HCT116 (cell line): ENCODE results near the gene CRB1. TPM values are rescaled to one million over a fixed set of nuclear protein-coding genes. Genes with fewer than 3 reads are reported as not detected.

Experiments
- ATAC-seq: fragments of 200-7000 bp; cut with Tn5 transposase; 2 replicates; pipeline ENCODE4 v1.9.1; 2020; ENCODE audit warnings: mild to moderate bottlenecking, moderate library complexity
- BruUV-seq: library from RNA; stranded (reverse); fragments of 400-500 nt; replicated peaks from 2 replicates; lab custom pipeline; 2021; lab: Mats Ljungman, UMichigan
- CTCF ChIA-PET: fragments of 300-600 bp; sonication (Branson Sonifier 250); formaldehyde crosslinking; loops from one replicate; lab custom pipeline; 2021; ENCODE audit warnings: antibody characterized with exemption; lab: Charles Lee
- POLR2A ChIA-PET: fragments of 300-600, 350-600 bp; sonication (Branson Sonifier 250); formaldehyde crosslinking; loops from one replicate; lab custom pipeline; 2021; ENCODE audit warnings: antibody characterized with exemption; lab: Charles Lee
- RAD21 ChIA-PET, 2 experiments: fragments of 300-600 bp; sonication (Branson Sonifier 250); formaldehyde crosslinking; loops; one replicate each; lab custom pipeline; 2023; ENCODE audit warnings: low total read pairs in 2 of 2; ENCODE audit not compliant: uncharacterized antibody in 2 of 2, unreplicated experiment in 2 of 2, low non-redundant PET in 1 of 2; lab: Charles Lee
- DNase-seq: peaks from one replicate; pipeline ENCODE4 v3.0.0-alpha.2; 2010; ENCODE audit warnings: low read depth, low spot score
- H2AFZ ChIP-seq: fragments of 200-600 bp; shearing (Covaris generic), sonication (generic); 2 replicates; pipeline ENCODE4 v1.6.1; 2017; ENCODE audit warnings: low read depth, mixed run types, mixed read lengths, antibody characterized with exemption, low read length; ENCODE audit not compliant: poor library complexity, severe bottlenecking
- H3K27ac ChIP-seq: 2 replicates; pipeline ENCODE4 v1.5.1; 2012; ENCODE audit warnings: low read depth, low read length
- H3K27me3 ChIP-seq: fragments of 200-600 bp; sonication (generic); 2 replicates; pipeline ENCODE4 v1.6.1; 2016; ENCODE audit warnings: mixed run types, low read length, mixed read lengths; ENCODE audit not compliant: insufficient read depth
- H3K36me3 ChIP-seq, 2 experiments: fragments of 200-500 bp in 1 of 2; fragments of 200-600 bp in 1 of 2; sonication (Bioruptor generic) in 1 of 2; sonication (generic) in 1 of 2; 2 replicates each; pipeline versions ENCODE4 v1.5.1 to v1.6.1; 2014 to 2016; ENCODE audit warnings: low read length in 2 of 2, inconsistent platforms in 1 of 2, mixed read lengths in 1 of 2, mixed run types in 1 of 2; ENCODE audit not compliant: insufficient read depth in 2 of 2, control insufficient read depth in 1 of 2
- H3K4me1 ChIP-seq, 2 experiments: fragments of 200-600 bp in 1 of 2; sonication (generic) in 1 of 2; 2 replicates each; pipeline versions ENCODE4 v1.5.1 to v1.6.1; 2012 to 2017; ENCODE audit warnings: low read length in 2 of 2, inconsistent platforms in 1 of 2, mild to moderate bottlenecking in 1 of 2, mixed read lengths in 1 of 2, mixed run types in 1 of 2, moderate library complexity in 1 of 2; ENCODE audit not compliant: insufficient read depth in 2 of 2, control insufficient read depth in 1 of 2
- H3K4me2 ChIP-seq: fragments of 200-600 bp; sonication (generic); 2 replicates; pipeline ENCODE4 v1.6.1; 2017; ENCODE audit warnings: mixed run types, low read length, mixed read lengths
- H3K4me3 ChIP-seq, 2 experiments: fragments of 200-600 bp in 1 of 2; sonication (generic) in 1 of 2; replicated peaks in 1 of 2; 2 replicates each; pipeline ENCODE4 v1.5.1; 2011 to 2016; ENCODE audit warnings: low read length in 2 of 2, control low read depth in 1 of 2, low read depth in 1 of 2, mild to moderate bottlenecking in 1 of 2, mixed read lengths in 1 of 2, mixed run types in 1 of 2
- H3K79me2 ChIP-seq: fragments of 200-600 bp; sonication (generic); 2 replicates; pipeline ENCODE4 v1.6.1; 2017; ENCODE audit warnings: mild to moderate bottlenecking, mixed run types, low read length, moderate library complexity, mixed read lengths; ENCODE audit not compliant: insufficient read depth
- H3K9ac ChIP-seq: fragments of 200-600 bp; sonication (generic); 2 replicates; pipeline ENCODE4 v1.6.1; 2016; ENCODE audit warnings: low read length, mixed read lengths
- H3K9me2 ChIP-seq: fragments of 200-600 bp; sonication (generic), shearing (Covaris generic); 2 replicates; pipeline ENCODE4 v1.6.1; 2017; ENCODE audit warnings: mixed run types, mild to moderate bottlenecking, moderate library complexity; ENCODE audit not compliant: insufficient read depth
- H3K9me3 ChIP-seq, 2 experiments: fragments of 200-500 bp in 1 of 2; fragments of 200-600 bp in 1 of 2; sonication (Bioruptor generic) in 1 of 2; sonication (generic) in 1 of 2; 2 replicates each; pipeline ENCODE4 v1.6.1; 2014 to 2017; ENCODE audit warnings: low read length in 2 of 2, mixed read lengths in 2 of 2, inconsistent platforms in 1 of 2, low read depth in 1 of 2, mild to moderate bottlenecking in 1 of 2, mixed run types in 1 of 2, moderate library complexity in 1 of 2; ENCODE audit not compliant: control insufficient read depth in 1 of 2, insufficient read depth in 1 of 2
- H4K20me1 ChIP-seq: fragments of 200-600 bp; sonication (generic), shearing (Covaris generic); 2 replicates; pipeline ENCODE4 v1.6.1; 2017; ENCODE audit warnings: mixed run types, mild to moderate bottlenecking, moderate library complexity; ENCODE audit not compliant: insufficient read depth
- CBX3 ChIP-seq: IDR thresholded peaks from 2 replicates; pipeline ENCODE4 v1.6.1; 2012; ENCODE audit warnings: low read depth
- CEBPB ChIP-seq: IDR thresholded peaks from 2 replicates; pipeline ENCODE4 v1.6.1; 2012; ENCODE audit warnings: low read depth
- CTCF ChIP-seq, 3 experiments: fragments of 200-600 bp in 1 of 3; sonication (generic) in 1 of 3; IDR thresholded peaks in 2 of 3; conservative IDR thresholded peaks in 1 of 3; 2 replicates each; pipeline ENCODE4 v1.5.1; 2012 to 2017; ENCODE audit warnings: low read depth in 2 of 3, low read length in 2 of 3, antibody characterized with exemption in 1 of 3, borderline replicate concordance in 1 of 3, control low read depth in 1 of 3, mild to moderate bottlenecking in 1 of 3, mixed read lengths in 1 of 3, mixed run types in 1 of 3, moderate library complexity in 1 of 3; ENCODE audit not compliant: insufficient read depth in 1 of 3
- ELF1 ChIP-seq: IDR thresholded peaks from 2 replicates; pipeline ENCODE4 v1.6.1; 2012; ENCODE audit warnings: low read depth, borderline replicate concordance
- EZH2 ChIP-seq: fragments of 200-600 bp; sonication (generic); IDR thresholded peaks from 2 replicates; pipeline ENCODE4 v1.6.1; 2017; ENCODE audit warnings: antibody characterized with exemption, mixed run types
- JUND ChIP-seq: IDR thresholded peaks from 2 replicates; pipeline ENCODE4 v1.6.1; 2012
- POLR2AphosphoS5 ChIP-seq: IDR thresholded peaks from 2 replicates; pipeline ENCODE4 v1.6.1; 2011; ENCODE audit warnings: mild to moderate bottlenecking, low read depth, low read length, moderate library complexity
- RAD21 ChIP-seq: IDR thresholded peaks from 2 replicates; pipeline ENCODE4 v1.6.1; 2012; ENCODE audit warnings: low read depth, mild to moderate bottlenecking
- SIN3A ChIP-seq: IDR thresholded peaks from 2 replicates; pipeline ENCODE4 v1.6.1; 2012; ENCODE audit warnings: low read depth
- SRF ChIP-seq: IDR thresholded peaks from 2 replicates; pipeline ENCODE4 v1.6.1; 2012; ENCODE audit warnings: low read depth
- ZBTB33 ChIP-seq: IDR thresholded peaks from 2 replicates; pipeline ENCODE4 v1.6.1; 2011; ENCODE audit warnings: mild to moderate bottlenecking, low read length, moderate library complexity; ENCODE audit not compliant: insufficient replicate concordance; ENCODE audit errors: extremely low read depth
- ZFX ChIP-seq: fragments of 450-650 bp; IDR thresholded peaks from 2 replicates; pipeline ENCODE4 v1.6.1; 2017
- intact Hi-C: fragments of 100-400 bp; cut with micrococcal nuclease; formaldehyde crosslinking; loops from 2 replicates; pipeline ENCODE4 v1.10.0; 2022
- total RNA-seq: library from RNA; stranded (reverse); gene quantifications from one replicate; pipeline ENCODE4 v1.2.1, GENCODE V29; 2021; ENCODE audit not compliant: unreplicated experiment
- TF ChIP-seq, protein P1 (sequence below): IDR thresholded peaks from 2 replicates; pipeline ENCODE4 v1.6.1; 2012; ENCODE audit warnings: low read depth

The CRB1 gene
- total RNA-seq, 1 experiment from 2014 or later, result 0.07 TPM

- H3K4me3 ChIP-seq, result no peak overlapping the region
- no peak overlapping the region for H2AFZ ChIP-seq
- no peak overlapping the region for H3K4me2 ChIP-seq
- DNase-seq, result no peak
- no peaks in the 10 kb centered on the region for H3K4me1 ChIP-seq
- TF ChIP-seq ELF1, result no peak
- TF ChIP-seq EZH2, result no peak
- TF ChIP-seq CTCF (IDR thresholded peaks at IDR 0.05 in 2 of 3, conservative IDR thresholded peaks at IDR 0.05 in 1 of 3; ENCODE audit: borderline replicate concordance in 1 of 3, insufficient read depth in 1 of 3, low read depth in 2 of 3, low read length in 2 of 3), result no peak
- no peak for TF ChIP-seq SRF
- TF ChIP-seq RAD21, result no peak
- TF ChIP-seq SIN3A, result no peak
- no peak for TF ChIP-seq ZBTB33
- no peak for TF ChIP-seq JUND
- no peak for TF ChIP-seq CEBPB
- no peak for TF ChIP-seq ZFX
- TF ChIP-seq, protein P1, sequence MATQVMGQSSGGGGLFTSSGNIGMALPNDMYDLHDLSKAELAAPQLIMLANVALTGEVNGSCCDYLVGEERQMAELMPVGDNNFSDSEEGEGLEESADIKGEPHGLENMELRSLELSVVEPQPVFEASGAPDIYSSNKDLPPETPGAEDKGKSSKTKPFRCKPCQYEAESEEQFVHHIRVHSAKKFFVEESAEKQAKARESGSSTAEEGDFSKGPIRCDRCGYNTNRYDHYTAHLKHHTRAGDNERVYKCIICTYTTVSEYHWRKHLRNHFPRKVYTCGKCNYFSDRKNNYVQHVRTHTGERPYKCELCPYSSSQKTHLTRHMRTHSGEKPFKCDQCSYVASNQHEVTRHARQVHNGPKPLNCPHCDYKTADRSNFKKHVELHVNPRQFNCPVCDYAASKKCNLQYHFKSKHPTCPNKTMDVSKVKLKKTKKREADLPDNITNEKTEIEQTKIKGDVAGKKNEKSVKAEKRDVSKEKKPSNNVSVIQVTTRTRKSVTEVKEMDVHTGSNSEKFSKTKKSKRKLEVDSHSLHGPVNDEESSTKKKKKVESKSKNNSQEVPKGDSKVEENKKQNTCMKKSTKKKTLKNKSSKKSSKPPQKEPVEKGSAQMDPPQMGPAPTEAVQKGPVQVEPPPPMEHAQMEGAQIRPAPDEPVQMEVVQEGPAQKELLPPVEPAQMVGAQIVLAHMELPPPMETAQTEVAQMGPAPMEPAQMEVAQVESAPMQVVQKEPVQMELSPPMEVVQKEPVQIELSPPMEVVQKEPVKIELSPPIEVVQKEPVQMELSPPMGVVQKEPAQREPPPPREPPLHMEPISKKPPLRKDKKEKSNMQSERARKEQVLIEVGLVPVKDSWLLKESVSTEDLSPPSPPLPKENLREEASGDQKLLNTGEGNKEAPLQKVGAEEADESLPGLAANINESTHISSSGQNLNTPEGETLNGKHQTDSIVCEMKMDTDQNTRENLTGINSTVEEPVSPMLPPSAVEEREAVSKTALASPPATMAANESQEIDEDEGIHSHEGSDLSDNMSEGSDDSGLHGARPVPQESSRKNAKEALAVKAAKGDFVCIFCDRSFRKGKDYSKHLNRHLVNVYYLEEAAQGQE, result no peak
- TF ChIP-seq POLR2AphosphoS5, result no peak
- no peak for TF ChIP-seq CBX3
- no peaks in the 10 kb centered on the region for H3K27me3 ChIP-seq
- no peaks in the 10 kb centered on the region for H3K79me2 ChIP-seq
- CTCF ChIA-PET, result no interaction called here
- RAD21 ChIA-PET, result no interaction called here
- no TSS peak for BruUV-seq
- intact Hi-C loops, result no loop called here
- ATAC-seq, result no peak
- H3K27ac ChIP-seq, result no peak overlapping the region
- no peaks in the 10 kb centered on the region for H3K9me2 ChIP-seq
- H4K20me1 ChIP-seq, result no peaks in the 10 kb centered on the region; the same call in 1 of the 2 replicates
- no peaks in the 10 kb centered on the region for H3K9me3 ChIP-seq
- POLR2A ChIA-PET, result no interaction called here
- H3K9ac ChIP-seq, result no peak overlapping the region
- H3K36me3 ChIP-seq, result no peaks in the 10 kb centered on the region
These were observed 201.7 kb downstream of the CRB1 start for GRCh38 chr1:197469620-197470210.
